NCI-H1930 (cell line): ENCODE data around the gene RTP5.
A peak's percentile ranks its signal among the peaks of the same experiment; 100 is the strongest.
"Not testable (repeated sequence)": the region's sequence is repeated elsewhere in the genome, so short reads cannot be mapped to it uniquely, and the experiment has no call there.

Source experiments
- DNase-seq, 2 experiments: peaks; one replicate each; lab custom pipeline; 2025; lab: John Stamatoyannopoulos, UW

RTP5 gene

GRCh38 chr2:241869087-241869961, at the start of gene RTP5:
Gene RTP5 (plus strand): TSS chr2:241869729. CDS start chr2:241869757, 28 bp downstream.
- no peak for DNase-seq

- DNase-seq = not testable (repeated sequence)
These were observed 49.4 kb upstream of the RTP5 start for GRCh38 chr2:241819947-241820624.

- DNase-seq = no peak
These were observed 48.7 kb upstream of the RTP5 start for GRCh38 chr2:241820625-241821384.

GRCh38 chr2:241821460-241822263, 47.9 kb upstream of the RTP5 start:
- DNase-seq = no peak

- DNase-seq = no peak
These were observed 47.3 kb upstream of the RTP5 start for GRCh38 chr2:241822264-241822623.

GRCh38 chr2:241823531-241824437, 45.7 kb upstream of the RTP5 start:
- DNase-seq = peak; percentile 44 to 52

- DNase-seq = no peak
These were observed 42.1 kb upstream of the RTP5 start for GRCh38 chr2:241827394-241827793.

GRCh38 chr2:241833101-241833663, 36.3 kb upstream of the RTP5 start:
- no peak for DNase-seq

GRCh38 chr2:241833756-241834526, 35.6 kb upstream of the RTP5 start:
- DNase-seq = not testable (repeated sequence)

GRCh38 chr2:241834527-241835210, 34.9 kb upstream of the RTP5 start:
- no peak for DNase-seq

- DNase-seq = no peak
These were observed 33.9 kb upstream of the RTP5 start for GRCh38 chr2:241835611-241836010.

GRCh38 chr2:241836292-241836691, 33.2 kb upstream of the RTP5 start:
- no peak for DNase-seq

GRCh38 chr2:241837197-241837965, 32.1 kb upstream of the RTP5 start:
- DNase-seq = no peak

- no peak for DNase-seq
These were observed 28.1 kb upstream of the RTP5 start for GRCh38 chr2:241841181-241842066.

GRCh38 chr2:241842067-241842415, 27.5 kb upstream of the RTP5 start:
- DNase-seq = no peak

- no peak for DNase-seq
These were observed 26.8 kb upstream of the RTP5 start for GRCh38 chr2:241842620-241843211.
